Gastroesophageal sphincter (tissue), 3 donors: ENCODE results near the gene S100A16.

ENCODE experiments used
- POLR2A ChIP-seq, 2 donors: fragments of 450-650 bp; IDR thresholded peaks; one replicate each; pipeline ENCODE4 v1.6.1; 2017; ENCODE audit warnings: antibody characterized with exemption in 2 of 2, mild to moderate bottlenecking in 2 of 2, moderate library complexity in 1 of 2
- POLR2AphosphoS5 ChIP-seq: sonication (generic); formaldehyde crosslinking; IDR thresholded peaks from one replicate; pipeline ENCODE4 v1.6.1; 2017; ENCODE audit warnings: antibody characterized with exemption
- TF ChIP-seq, protein P1 (sequence below), 4 experiments: fragments of 200-600 bp in 2 of 4; fragments of 450-650 bp in 2 of 4; sonication (generic) in 1 of 4; IDR thresholded peaks; one replicate each; pipeline ENCODE4 v1.5.1; 2017 to 2019; ENCODE audit warnings: antibody characterized with exemption in 4 of 4, mild to moderate bottlenecking in 2 of 4, moderate library complexity in 2 of 4

DNA sequence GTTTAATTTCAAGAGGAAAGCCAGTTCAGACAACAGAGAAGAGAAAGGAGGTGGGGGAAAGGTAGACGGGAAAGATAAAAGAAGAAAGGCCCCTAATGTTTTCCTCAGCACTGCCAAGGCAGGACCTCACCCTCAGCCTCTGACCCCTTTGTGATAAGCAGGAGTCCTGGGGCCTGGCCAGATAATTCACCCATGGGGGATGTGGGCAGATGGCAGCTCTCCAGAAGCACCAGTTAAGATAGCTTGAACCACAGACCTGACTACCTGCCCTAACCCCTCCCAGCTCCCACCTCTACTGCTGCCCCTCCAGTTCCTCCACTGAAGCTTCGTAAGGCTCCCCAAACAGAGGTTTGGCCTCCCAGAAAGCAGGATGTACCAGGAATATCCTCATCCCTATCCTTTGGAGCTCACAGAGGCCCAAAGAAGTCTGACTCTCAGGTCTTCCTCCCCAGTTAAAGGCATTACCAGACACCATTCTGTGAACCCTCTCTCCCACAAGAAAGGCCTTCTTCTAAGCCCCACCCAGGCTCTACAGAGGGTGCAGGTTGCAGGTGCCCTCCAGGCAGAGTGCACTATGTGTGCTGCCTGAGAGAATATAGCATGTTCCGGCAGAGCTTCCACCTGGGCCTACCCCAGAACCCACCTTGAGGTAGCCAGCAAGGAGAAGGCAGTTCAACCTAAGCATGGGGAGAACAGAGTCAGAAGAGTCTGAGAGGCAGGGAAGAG lies 36.4 kb upstream of the S100A16 start:
- TF ChIP-seq, protein P1, sequence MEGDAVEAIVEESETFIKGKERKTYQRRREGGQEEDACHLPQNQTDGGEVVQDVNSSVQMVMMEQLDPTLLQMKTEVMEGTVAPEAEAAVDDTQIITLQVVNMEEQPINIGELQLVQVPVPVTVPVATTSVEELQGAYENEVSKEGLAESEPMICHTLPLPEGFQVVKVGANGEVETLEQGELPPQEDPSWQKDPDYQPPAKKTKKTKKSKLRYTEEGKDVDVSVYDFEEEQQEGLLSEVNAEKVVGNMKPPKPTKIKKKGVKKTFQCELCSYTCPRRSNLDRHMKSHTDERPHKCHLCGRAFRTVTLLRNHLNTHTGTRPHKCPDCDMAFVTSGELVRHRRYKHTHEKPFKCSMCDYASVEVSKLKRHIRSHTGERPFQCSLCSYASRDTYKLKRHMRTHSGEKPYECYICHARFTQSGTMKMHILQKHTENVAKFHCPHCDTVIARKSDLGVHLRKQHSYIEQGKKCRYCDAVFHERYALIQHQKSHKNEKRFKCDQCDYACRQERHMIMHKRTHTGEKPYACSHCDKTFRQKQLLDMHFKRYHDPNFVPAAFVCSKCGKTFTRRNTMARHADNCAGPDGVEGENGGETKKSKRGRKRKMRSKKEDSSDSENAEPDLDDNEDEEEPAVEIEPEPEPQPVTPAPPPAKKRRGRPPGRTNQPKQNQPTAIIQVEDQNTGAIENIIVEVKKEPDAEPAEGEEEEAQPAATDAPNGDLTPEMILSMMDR (IDR thresholded peaks at IDR 0.05), result no peak
- TF ChIP-seq POLR2AphosphoS5 (no peak), POLR2A (IDR thresholded peaks at IDR 0.05) (no peak)
